ENCODE measurements around the gene PRKAR2A.

GRCh38 chr3:48697952-48698351 is 149.7 kb downstream of the PRKAR2A start:
- TF ChIP-seq, protein P1, sequence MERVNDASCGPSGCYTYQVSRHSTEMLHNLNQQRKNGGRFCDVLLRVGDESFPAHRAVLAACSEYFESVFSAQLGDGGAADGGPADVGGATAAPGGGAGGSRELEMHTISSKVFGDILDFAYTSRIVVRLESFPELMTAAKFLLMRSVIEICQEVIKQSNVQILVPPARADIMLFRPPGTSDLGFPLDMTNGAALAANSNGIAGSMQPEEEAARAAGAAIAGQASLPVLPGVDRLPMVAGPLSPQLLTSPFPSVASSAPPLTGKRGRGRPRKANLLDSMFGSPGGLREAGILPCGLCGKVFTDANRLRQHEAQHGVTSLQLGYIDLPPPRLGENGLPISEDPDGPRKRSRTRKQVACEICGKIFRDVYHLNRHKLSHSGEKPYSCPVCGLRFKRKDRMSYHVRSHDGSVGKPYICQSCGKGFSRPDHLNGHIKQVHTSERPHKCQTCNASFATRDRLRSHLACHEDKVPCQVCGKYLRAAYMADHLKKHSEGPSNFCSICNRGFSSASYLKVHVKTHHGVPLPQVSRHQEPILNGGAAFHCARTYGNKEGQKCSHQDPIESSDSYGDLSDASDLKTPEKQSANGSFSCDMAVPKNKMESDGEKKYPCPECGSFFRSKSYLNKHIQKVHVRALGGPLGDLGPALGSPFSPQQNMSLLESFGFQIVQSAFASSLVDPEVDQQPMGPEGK (CRISPR knock-in tag; IDR thresholded peaks at IDR 0.05; ENCODE audit: borderline replicate concordance), result no peak
- no peak for TF ChIP-seq OSR1 (CRISPR knock-in tag; IDR thresholded peaks at IDR 0.05)
- TF ChIP-seq ZFP30 (CRISPR knock-in tag; IDR thresholded peaks at IDR 0.05), result no peak
- no peak for TF ChIP-seq GLIS3 (CRISPR knock-in tag; IDR thresholded peaks at IDR 0.05)
- TF ChIP-seq ZNF8 (CRISPR knock-in tag; IDR thresholded peaks at IDR 0.05), result no peak
- TF ChIP-seq SNAI2 (CRISPR knock-in tag; IDR thresholded peaks at IDR 0.05), result no peak
- TF ChIP-seq, protein P2, sequence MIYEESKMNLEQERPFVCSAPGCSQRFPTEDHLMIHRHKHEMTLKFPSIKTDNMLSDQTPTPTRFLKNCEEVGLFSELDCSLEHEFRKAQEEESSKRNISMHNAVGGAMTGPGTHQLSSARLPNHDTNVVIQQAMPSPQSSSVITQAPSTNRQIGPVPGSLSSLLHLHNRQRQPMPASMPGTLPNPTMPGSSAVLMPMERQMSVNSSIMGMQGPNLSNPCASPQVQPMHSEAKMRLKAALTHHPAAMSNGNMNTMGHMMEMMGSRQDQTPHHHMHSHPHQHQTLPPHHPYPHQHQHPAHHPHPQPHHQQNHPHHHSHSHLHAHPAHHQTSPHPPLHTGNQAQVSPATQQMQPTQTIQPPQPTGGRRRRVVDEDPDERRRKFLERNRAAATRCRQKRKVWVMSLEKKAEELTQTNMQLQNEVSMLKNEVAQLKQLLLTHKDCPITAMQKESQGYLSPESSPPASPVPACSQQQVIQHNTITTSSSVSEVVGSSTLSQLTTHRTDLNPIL (CRISPR knock-in tag; IDR thresholded peaks at IDR 0.05; ENCODE audit: low read depth), result no peak
- TF ChIP-seq ARNTL (CRISPR knock-in tag; IDR thresholded peaks at IDR 0.05; ENCODE audit: borderline replicate concordance, low read depth), result no peak
- TF ChIP-seq TCF4 (CRISPR knock-in tag; IDR thresholded peaks at IDR 0.05; ENCODE audit: borderline replicate concordance), result no peak
- no peak for TF ChIP-seq ZC3H10 (CRISPR knock-in tag; IDR thresholded peaks at IDR 0.05)
- no peak for TF ChIP-seq ZFP3 (CRISPR knock-in tag; IDR thresholded peaks at IDR 0.05)
- no peak for TF ChIP-seq ESRRG (CRISPR knock-in tag; IDR thresholded peaks at IDR 0.05)
- TF ChIP-seq BACH2 (CRISPR knock-in tag; IDR thresholded peaks at IDR 0.05; ENCODE audit: borderline replicate concordance), result no peak
- TF ChIP-seq, protein P3, sequence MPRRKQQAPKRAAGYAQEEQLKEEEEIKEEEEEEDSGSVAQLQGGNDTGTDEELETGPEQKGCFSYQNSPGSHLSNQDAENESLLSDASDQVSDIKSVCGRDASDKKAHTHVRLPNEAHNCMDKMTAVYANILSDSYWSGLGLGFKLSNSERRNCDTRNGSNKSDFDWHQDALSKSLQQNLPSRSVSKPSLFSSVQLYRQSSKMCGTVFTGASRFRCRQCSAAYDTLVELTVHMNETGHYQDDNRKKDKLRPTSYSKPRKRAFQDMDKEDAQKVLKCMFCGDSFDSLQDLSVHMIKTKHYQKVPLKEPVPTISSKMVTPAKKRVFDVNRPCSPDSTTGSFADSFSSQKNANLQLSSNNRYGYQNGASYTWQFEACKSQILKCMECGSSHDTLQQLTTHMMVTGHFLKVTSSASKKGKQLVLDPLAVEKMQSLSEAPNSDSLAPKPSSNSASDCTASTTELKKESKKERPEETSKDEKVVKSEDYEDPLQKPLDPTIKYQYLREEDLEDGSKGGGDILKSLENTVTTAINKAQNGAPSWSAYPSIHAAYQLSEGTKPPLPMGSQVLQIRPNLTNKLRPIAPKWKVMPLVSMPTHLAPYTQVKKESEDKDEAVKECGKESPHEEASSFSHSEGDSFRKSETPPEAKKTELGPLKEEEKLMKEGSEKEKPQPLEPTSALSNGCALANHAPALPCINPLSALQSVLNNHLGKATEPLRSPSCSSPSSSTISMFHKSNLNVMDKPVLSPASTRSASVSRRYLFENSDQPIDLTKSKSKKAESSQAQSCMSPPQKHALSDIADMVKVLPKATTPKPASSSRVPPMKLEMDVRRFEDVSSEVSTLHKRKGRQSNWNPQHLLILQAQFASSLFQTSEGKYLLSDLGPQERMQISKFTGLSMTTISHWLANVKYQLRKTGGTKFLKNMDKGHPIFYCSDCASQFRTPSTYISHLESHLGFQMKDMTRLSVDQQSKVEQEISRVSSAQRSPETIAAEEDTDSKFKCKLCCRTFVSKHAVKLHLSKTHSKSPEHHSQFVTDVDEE (CRISPR knock-in tag; IDR thresholded peaks at IDR 0.05), result no peak

All from SK-N-SH treated with all-trans-retinoic acid at 6 μM for 48 hours (cell line).